Muscle layer of colon (tissue), 2 donors: ENCODE results near the gene SLC5A10.

Experiments used
- H3K27ac ChIP-seq: one replicate; pipeline ENCODE4 v1.7.0; 2013; ENCODE audit warnings: low read depth, mild to moderate bottlenecking, low read length, moderate library complexity
- H3K27me3 ChIP-seq, 2 donors: one replicate each; pipeline ENCODE4 v1.7.0; 2013; ENCODE audit warnings: low read length in 2 of 2, mild to moderate bottlenecking in 2 of 2; ENCODE audit not compliant: insufficient read depth in 2 of 2, control insufficient read depth in 1 of 2
- H3K36me3 ChIP-seq: one replicate; pipeline ENCODE4 v1.7.0; 2013; ENCODE audit warnings: mild to moderate bottlenecking, low read length; ENCODE audit not compliant: insufficient read depth
- H3K4me1 ChIP-seq: one replicate; pipeline ENCODE4 v1.7.0; 2013; ENCODE audit warnings: mild to moderate bottlenecking, low read length; ENCODE audit not compliant: insufficient read depth
- H3K4me3 ChIP-seq, 2 donors: one replicate each; pipeline ENCODE4 v1.7.0; 2013; ENCODE audit warnings: low read length in 2 of 2, low read depth in 1 of 2, mild to moderate bottlenecking in 1 of 2, moderate library complexity in 1 of 2
- H3K9ac ChIP-seq: one replicate; pipeline ENCODE4 v1.7.0; 2013; ENCODE audit warnings: low read length
- H3K9me3 ChIP-seq: one replicate; pipeline ENCODE4 v1.7.0; 2013; ENCODE audit warnings: mild to moderate bottlenecking, low read length
- donor health status: abdominal sarcoma.
- donor health status: Adenocarcinoma of cecum.

SLC5A10 gene

GRCh38 chr17:18978655-18979054 lies 26.7 kb downstream of the SLC5A10 start:
- Histone ChIP-seq H3K9me3 (no peaks in the 10 kb centered on the region), H3K27ac (no peak overlapping the region), H3K9ac (no peak overlapping the region), H3K36me3 (no peaks in the 10 kb centered on the region), H3K4me1 (no peaks in the 10 kb centered on the region), H3K4me3 (no peak overlapping the region), H3K27me3 (no peaks in the 10 kb centered on the region)

GRCh38 chr17:18980682-18981334 lies 28.8 kb downstream of the SLC5A10 start:
- Histone ChIP-seq H3K4me3 (no peak overlapping the region), H3K9me3 (no peaks in the 10 kb centered on the region), H3K27me3 (no peaks in the 10 kb centered on the region), H3K4me1 (no peaks in the 10 kb centered on the region), H3K36me3 (no peaks in the 10 kb centered on the region), H3K27ac (no peak overlapping the region), H3K9ac (no peak overlapping the region)

GRCh38 chr17:18981335-18981641 lies 29.3 kb downstream of the SLC5A10 start:
- no peaks in the 10 kb centered on the region for H3K4me1 ChIP-seq
- no peaks in the 10 kb centered on the region for H3K27me3 ChIP-seq
- no peaks in the 10 kb centered on the region for H3K36me3 ChIP-seq
- no peaks in the 10 kb centered on the region for H3K9me3 ChIP-seq
- H3K9ac ChIP-seq = no peak overlapping the region
- no peak overlapping the region for H3K4me3 ChIP-seq
- H3K27ac ChIP-seq = no peak overlapping the region

- Histone ChIP-seq H3K36me3 (no peaks in the 10 kb centered on the region), H3K27me3 (no peaks in the 10 kb centered on the region), H3K9ac (no peak overlapping the region), H3K4me3 (no peak overlapping the region), H3K4me1 (no peaks in the 10 kb centered on the region), H3K27ac (no peak overlapping the region), H3K9me3 (no peaks in the 10 kb centered on the region)
These were observed 29.9 kb downstream of the SLC5A10 start for GRCh38 chr17:18981642-18982424.

- H3K27me3 ChIP-seq = no peaks in the 10 kb centered on the region
- no peak overlapping the region for H3K9ac ChIP-seq
- H3K9me3 ChIP-seq = no peaks in the 10 kb centered on the region
- H3K4me3 ChIP-seq = no peak overlapping the region
- no peaks in the 10 kb centered on the region for H3K36me3 ChIP-seq
- H3K27ac ChIP-seq = no peak overlapping the region
- H3K4me1 ChIP-seq = no peaks in the 10 kb centered on the region
These were observed 32.5 kb downstream of the SLC5A10 start for GRCh38 chr17:18984273-18985114.

GRCh38 chr17:18985475-18985874 lies 33.5 kb downstream of the SLC5A10 start:
- H3K9me3 ChIP-seq = no peaks in the 10 kb centered on the region
- no peak overlapping the region for H3K9ac ChIP-seq
- H3K4me1 ChIP-seq = no peaks in the 10 kb centered on the region
- no peak overlapping the region for H3K4me3 ChIP-seq
- H3K27ac ChIP-seq = no peak overlapping the region
- H3K36me3 ChIP-seq = no peaks in the 10 kb centered on the region
- no peaks in the 10 kb centered on the region for H3K27me3 ChIP-seq

GRCh38 chr17:18986541-18987229 lies 34.7 kb downstream of the SLC5A10 start:
- H3K27ac ChIP-seq = no peak overlapping the region

GRCh38 chr17:18987230-18987610 lies 35.3 kb downstream of the SLC5A10 start:
- no peaks in the 10 kb centered on the region for H3K9me3 ChIP-seq
- no peak overlapping the region for H3K9ac ChIP-seq
- no peak overlapping the region for H3K4me3 ChIP-seq
- no peaks in the 10 kb centered on the region for H3K27me3 ChIP-seq
- no peaks in the 10 kb centered on the region for H3K4me1 ChIP-seq
- no peak overlapping the region for H3K27ac ChIP-seq
- no peaks in the 10 kb centered on the region for H3K36me3 ChIP-seq

More at GRCh38 chr17:18986541-18987229, 34.7 kb downstream of the SLC5A10 start:
- Histone ChIP-seq H3K9ac (no peak overlapping the region), H3K36me3 (no peaks in the 10 kb centered on the region), H3K9me3 (no peaks in the 10 kb centered on the region), H3K4me3 (no peak overlapping the region), H3K27me3 (no peaks in the 10 kb centered on the region), H3K4me1 (no peaks in the 10 kb centered on the region)

- no peak overlapping the region for H3K9ac ChIP-seq
These were observed 36.0 kb downstream of the SLC5A10 start for GRCh38 chr17:18987862-18988545.

GRCh38 chr17:18988546-18989173 lies 36.7 kb downstream of the SLC5A10 start:
- no peaks in the 10 kb centered on the region for H3K4me1 ChIP-seq

More at GRCh38 chr17:18987862-18988545, 36.0 kb downstream of the SLC5A10 start:
- Histone ChIP-seq H3K27ac (no peak overlapping the region), H3K4me3 (no peak overlapping the region), H3K27me3 (no peaks in the 10 kb centered on the region), H3K9me3 (no peaks in the 10 kb centered on the region), H3K36me3 (no peaks in the 10 kb centered on the region), H3K4me1 (no peaks in the 10 kb centered on the region)

More at GRCh38 chr17:18988546-18989173, 36.7 kb downstream of the SLC5A10 start:
- Histone ChIP-seq H3K9me3 (no peaks in the 10 kb centered on the region), H3K27me3 (no peaks in the 10 kb centered on the region), H3K4me3 (no peak overlapping the region), H3K36me3 (no peaks in the 10 kb centered on the region), H3K9ac (no peak overlapping the region), H3K27ac (no peak overlapping the region)
